ENCODE results near the gene CNTNAP2. TPM values are rescaled to one million over a fixed set of nuclear protein-coding genes. Genes with fewer than 3 reads are reported as not detected.

Gene CNTNAP2
- total and polyA plus RNA-seq, 2 of the 13 experiments (the other 11 are each of a cell fraction or from before 2014, with no cell fraction given) = 0.40 to 0.42 TPM

GRCh38 chr7:148447221-148447849 lies 2330.7 kb downstream of the CNTNAP2 start (continued):
- TF ChIP-seq ZMYM2 (CRISPR knock-in tag; IDR thresholded peaks at IDR 0.05) = no peak
- no peak for TF ChIP-seq TRIM22 (IDR thresholded peaks at IDR 0.05)
- no peak for TF ChIP-seq MTF1 (CRISPR knock-in tag; IDR thresholded peaks at IDR 0.05)
- peak in 1 of 2 experiments; percentile 26; a peak in 1 of 4 replicates for TF ChIP-seq EP300 (IDR thresholded peaks at IDR 0.05; ENCODE audit: low read depth in 2 of 2, low read length in 2 of 2)
- no peak for TF ChIP-seq EP300 (CRISPR knock-in tag; IDR thresholded peaks at IDR 0.05; ENCODE audit: borderline replicate concordance)
- TF ChIP-seq ARID3A (IDR thresholded peaks at IDR 0.05; ENCODE audit: low read depth, low read length) = peak; percentile 78; the same call in 1 of the 2 replicates
- TF ChIP-seq REST (IDR thresholded peaks at IDR 0.05; ENCODE audit: borderline replicate concordance in 1 of 2, low read depth in 1 of 2, low read length in 2 of 2) = no peak
- TF ChIP-seq GFI1 (CRISPR knock-in tag; IDR thresholded peaks at IDR 0.05; ENCODE audit: borderline replicate concordance) = no peak
- no peak for TF ChIP-seq KAT8 (CRISPR knock-in tag; IDR thresholded peaks at IDR 0.05)
- TF ChIP-seq MNT (IDR thresholded peaks at IDR 0.05) = peak; percentile 6; the same call in 1 of the 2 replicates
- no peak for TF ChIP-seq ZEB1 (IDR thresholded peaks at IDR 0.05; ENCODE audit: insufficient replicate concordance, low read depth)
- peak; percentile 12; the same call in 1 of the 2 replicates for TF ChIP-seq RXRB (CRISPR knock-in tag; IDR thresholded peaks at IDR 0.05; ENCODE audit: borderline replicate concordance)
- 0 out of 2 replicates have a peak, but pooled peaks have one; percentile 19 for TF ChIP-seq SOX5 (CRISPR knock-in tag; IDR thresholded peaks at IDR 0.05; ENCODE audit: borderline replicate concordance)
- TF ChIP-seq NR2C2 (CRISPR knock-in tag; IDR thresholded peaks at IDR 0.05; ENCODE audit: borderline replicate concordance) = no peak
- TF ChIP-seq ZKSCAN1 (IDR thresholded peaks at IDR 0.05; ENCODE audit: low read length) = no peak
- no peak for TF ChIP-seq ZNF326 (CRISPR knock-in tag; IDR thresholded peaks at IDR 0.05; ENCODE audit: borderline replicate concordance)
- TF ChIP-seq ZNF547 (CRISPR knock-in tag; IDR thresholded peaks at IDR 0.05) = no peak
- no peak for TF ChIP-seq ZNF460 (CRISPR knock-in tag; IDR thresholded peaks at IDR 0.05; ENCODE audit: borderline replicate concordance)
- TF ChIP-seq HHEX (CRISPR knock-in tag; IDR thresholded peaks at IDR 0.05) = no peak
- TF ChIP-seq ZNF160 (CRISPR knock-in tag; IDR thresholded peaks at IDR 0.05) = no peak
- TF ChIP-seq ZNF282 (IDR thresholded peaks at IDR 0.05; ENCODE audit: partially characterized antibody) = no peak
